ENCODE results near the gene PPP1R16B.

The PPP1R16B gene

GRCh38 chr20:38920851-38921250 is 115.4 kb downstream of the PPP1R16B start:
- no peak for TF ChIP-seq FOXP2 (optimal IDR thresholded peaks at IDR 0.05; ENCODE audit: borderline replicate concordance, extremely low read depth, extremely low read length, insufficient read depth)
- no peak for TF ChIP-seq REST (IDR thresholded peaks at IDR 0.05; ENCODE audit: insufficient read depth in 1 of 2, low read depth in 2 of 2, low read length in 2 of 2)
- TF ChIP-seq POLR2AphosphoS5 (IDR thresholded peaks at IDR 0.05; ENCODE audit: low read depth, low read length) = no peak
- no peak for TF ChIP-seq SIN3A (IDR thresholded peaks at IDR 0.05; ENCODE audit: borderline replicate concordance, insufficient read depth, low read length)
- TF ChIP-seq TAF1 (IDR thresholded peaks at IDR 0.05; ENCODE audit: borderline replicate concordance, insufficient read depth, low read length) = no peak

- TF ChIP-seq REST (IDR thresholded peaks at IDR 0.05; ENCODE audit: insufficient read depth in 1 of 2, low read depth in 2 of 2, low read length in 2 of 2) = no peak
- no peak for TF ChIP-seq POLR2AphosphoS5 (IDR thresholded peaks at IDR 0.05; ENCODE audit: low read depth, low read length)
- TF ChIP-seq FOXP2 (optimal IDR thresholded peaks at IDR 0.05; ENCODE audit: borderline replicate concordance, extremely low read depth, extremely low read length, insufficient read depth) = no peak
- TF ChIP-seq TAF1 (IDR thresholded peaks at IDR 0.05; ENCODE audit: borderline replicate concordance, insufficient read depth, low read length) = no peak
- TF ChIP-seq SIN3A (IDR thresholded peaks at IDR 0.05; ENCODE audit: borderline replicate concordance, insufficient read depth, low read length) = no peak
These were observed 119.2 kb downstream of the PPP1R16B start for GRCh38 chr20:38924718-38925117.

GRCh38 chr20:38926142-38926933 is 120.8 kb downstream of the PPP1R16B start, which contains the start of gene FAM83D:
TSS of gene FAM83D (plus strand) at chr20:38926417. CDS start at chr20:38926443, 26 bp downstream.
- TF ChIP-seq FOXP2 (optimal IDR thresholded peaks at IDR 0.05; ENCODE audit: borderline replicate concordance, extremely low read depth, extremely low read length, insufficient read depth) (peak; percentile 48), POLR2AphosphoS5 (IDR thresholded peaks at IDR 0.05; ENCODE audit: low read depth, low read length) (peak; percentile 96), REST (IDR thresholded peaks at IDR 0.05; ENCODE audit: insufficient read depth in 1 of 2, low read depth in 2 of 2, low read length in 2 of 2) (0 out of 4 replicates have a peak, but pooled peaks of 1 of the 2 experiments have one; percentile 26), TAF1 (IDR thresholded peaks at IDR 0.05; ENCODE audit: borderline replicate concordance, insufficient read depth, low read length) (peak; percentile 87), SIN3A (IDR thresholded peaks at IDR 0.05; ENCODE audit: borderline replicate concordance, insufficient read depth, low read length) (peak; percentile 89)

- TF ChIP-seq SIN3A (IDR thresholded peaks at IDR 0.05; ENCODE audit: borderline replicate concordance, insufficient read depth, low read length) (no peak), REST (IDR thresholded peaks at IDR 0.05; ENCODE audit: insufficient read depth in 1 of 2, low read depth in 2 of 2, low read length in 2 of 2) (no peak), TAF1 (IDR thresholded peaks at IDR 0.05; ENCODE audit: borderline replicate concordance, insufficient read depth, low read length) (no peak), POLR2AphosphoS5 (IDR thresholded peaks at IDR 0.05; ENCODE audit: low read depth, low read length) (no peak; the same call in 1 of the 2 replicates), FOXP2 (optimal IDR thresholded peaks at IDR 0.05; ENCODE audit: borderline replicate concordance, extremely low read depth, extremely low read length, insufficient read depth) (no peak)
These were observed 121.6 kb downstream of the PPP1R16B start for GRCh38 chr20:38926934-38927616.
